SKM-1 treated with dmso at 0.1 percent for 144 hours (cell line): ENCODE measurements around the gene LCN10.
"Not testable (repeated sequence)": the region's sequence is repeated elsewhere in the genome, so short reads cannot be mapped to it uniquely, and the experiment has no call there.

Experiments
- DNase-seq: peaks from one replicate; lab custom pipeline; 2025; ENCODE audit not compliant: unreplicated experiment; lab: John Stamatoyannopoulos, UW

Gene LCN10

GRCh38 chr9:136755302-136756133 lies 12.8 kb upstream of the LCN10 start:
- DNase-seq = not testable (repeated sequence)

GRCh38 chr9:136754626-136755301 lies 12.0 kb upstream of the LCN10 start:
- no peak for DNase-seq

GRCh38 chr9:136754059-136754572 lies 11.4 kb upstream of the LCN10 start:
- DNase-seq = no peak

DNA sequence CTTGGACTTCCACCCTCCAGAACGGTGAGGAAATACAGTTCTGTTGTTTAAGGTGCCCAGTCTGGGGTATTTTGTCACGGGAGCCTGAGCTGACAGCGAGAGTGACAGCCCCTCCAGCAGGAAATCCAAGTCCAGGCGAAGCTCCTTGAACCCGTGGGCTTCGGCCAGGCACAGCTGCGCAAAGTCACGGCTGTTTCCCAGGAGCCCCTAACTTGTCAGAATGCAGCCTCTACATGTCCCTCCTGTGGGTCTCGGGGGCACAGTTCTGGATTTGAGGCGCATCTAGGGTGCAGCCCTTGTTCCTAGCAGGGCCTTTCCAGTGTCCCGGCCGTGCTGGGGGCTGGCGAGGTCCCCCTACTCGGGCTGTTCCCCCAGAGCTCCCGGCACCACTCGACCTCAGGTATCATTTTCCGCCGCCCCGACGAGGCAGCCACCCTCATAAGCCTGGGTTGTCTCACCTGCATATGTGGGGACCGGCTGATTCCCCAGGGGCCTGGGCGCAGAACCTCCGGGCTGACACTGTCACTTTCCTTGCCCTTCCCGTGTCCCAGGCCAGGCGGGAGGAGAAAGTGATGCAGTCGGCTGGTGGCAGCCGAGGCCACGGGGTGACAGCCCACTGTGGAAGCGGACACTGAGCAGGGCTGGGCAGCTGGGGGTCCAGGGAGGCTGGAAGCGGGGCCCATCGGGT lies 10.8 kb upstream of the LCN10 start:
- no peak for DNase-seq

DNA sequence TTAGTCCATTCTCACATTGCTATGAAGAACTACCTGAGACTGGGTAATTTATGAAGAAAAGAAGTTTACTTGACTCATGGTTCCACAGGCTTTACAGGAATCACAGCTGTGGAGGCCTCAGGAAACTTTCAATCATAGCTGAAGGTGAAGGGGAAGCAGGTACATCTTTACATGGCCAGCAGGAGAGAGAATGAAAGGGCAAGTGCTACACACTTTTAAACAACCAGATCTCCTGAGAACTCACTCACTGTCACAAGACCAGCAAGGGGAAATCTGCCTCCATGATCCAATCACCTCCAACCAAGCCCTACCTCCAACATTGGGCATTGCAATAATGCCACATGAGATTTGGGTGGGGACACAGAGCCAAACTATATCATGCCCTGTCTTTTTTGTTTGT lies 9.1 kb upstream of the LCN10 start:
- DNase-seq = no peak

- DNase-seq = no peak
Measured at GRCh38 chr9:136751244-136751643, 8.5 kb upstream of the LCN10 start.

DNA sequence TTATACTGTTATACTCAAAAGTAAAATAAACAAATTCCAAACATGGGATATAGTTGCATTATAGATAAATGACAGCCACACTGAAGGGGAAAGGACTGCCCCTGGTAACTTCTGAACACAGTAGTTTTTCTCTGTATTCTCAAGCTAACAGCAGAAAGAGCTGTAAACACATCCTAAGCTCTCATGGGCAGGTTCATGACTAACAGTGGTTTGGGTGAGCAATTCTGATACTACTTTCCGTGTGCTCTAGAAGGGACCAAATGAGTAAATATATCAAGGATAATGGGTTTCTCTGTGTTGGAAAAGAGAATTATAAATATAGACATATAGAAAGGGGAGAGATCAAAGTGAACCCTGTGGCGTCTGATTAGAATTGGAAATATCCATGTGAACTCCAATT lies 7.8 kb upstream of the LCN10 start:
- DNase-seq = no peak

- no peak for DNase-seq
Measured at GRCh38 chr9:136748666-136749611, 6.2 kb upstream of the LCN10 start.

DNA sequence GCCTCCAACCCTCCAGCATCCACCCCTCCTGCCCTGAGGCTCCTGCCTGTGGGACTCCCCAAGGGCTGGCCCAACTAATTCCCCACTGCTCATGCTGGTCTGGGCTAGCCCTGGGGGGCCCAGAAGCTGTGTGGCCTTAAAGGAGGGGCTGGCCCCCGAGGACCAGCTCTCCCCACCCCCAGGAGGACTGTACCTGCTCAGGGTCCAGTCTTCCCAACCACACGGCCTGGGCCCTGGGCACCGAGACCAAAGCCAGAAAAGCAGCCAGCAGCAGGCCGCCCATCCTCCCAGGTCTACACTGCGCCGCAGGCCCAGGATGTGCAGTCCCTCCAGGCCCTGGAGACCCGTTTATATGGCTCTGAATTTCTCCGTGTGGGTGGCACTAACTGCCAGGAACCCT lies 5.5 kb upstream of the LCN10 start, which contains the start of gene LCN6:
Gene LCN6, minus strand, starts transcription at position 325 of the 400 bp plus-strand sequence. Its CDS starts 42 bp downstream, at position 283.
- DNase-seq = no peak

DNA sequence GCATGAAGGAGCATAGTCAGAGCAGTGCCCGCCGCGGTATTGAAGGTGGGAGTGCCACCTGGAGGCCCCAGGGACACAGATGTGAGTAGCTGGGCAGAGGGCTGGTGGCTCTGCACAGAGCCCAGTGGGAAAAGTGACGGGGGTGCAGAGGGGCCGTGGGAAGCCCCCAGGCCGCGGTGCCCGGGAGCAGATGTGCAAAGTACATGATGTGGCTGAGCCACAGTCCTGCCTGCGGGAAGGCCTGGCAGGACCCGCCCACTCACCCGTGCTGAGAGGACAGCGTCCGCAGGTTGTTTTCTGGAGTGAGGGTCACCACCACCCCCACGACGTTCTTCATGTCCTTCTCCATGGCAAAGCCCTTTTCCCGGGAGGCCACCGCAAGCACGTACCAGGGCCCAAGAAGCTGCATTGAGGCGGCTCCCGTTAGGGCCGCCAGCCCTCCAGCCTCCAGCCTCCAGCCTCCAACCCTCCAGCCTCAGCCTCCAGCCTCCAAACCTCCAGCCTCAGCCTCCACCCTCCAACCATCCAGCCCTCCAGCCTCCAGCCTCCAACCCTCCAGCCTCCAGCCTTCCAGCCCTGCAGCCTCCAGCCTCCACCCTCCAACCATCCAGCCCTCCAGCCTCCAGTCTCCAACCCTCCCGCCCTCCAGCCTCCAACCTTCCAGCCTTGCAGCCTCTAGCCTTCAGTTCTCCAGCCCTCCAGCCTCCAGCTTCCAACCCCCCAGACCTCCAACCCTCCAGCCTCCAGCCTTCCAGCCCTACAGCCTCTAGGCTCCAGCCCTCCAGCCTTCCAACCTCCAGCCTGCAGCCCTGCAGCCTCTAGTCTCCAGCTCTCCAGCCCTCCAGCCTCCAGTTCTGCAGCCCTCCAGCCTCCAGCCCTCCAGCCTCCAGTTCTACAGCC lies 4.7 kb upstream of the LCN10 start:
- no peak for DNase-seq

GRCh38 chr9:136746621-136747020 lies 3.9 kb upstream of the LCN10 start:
- no peak for DNase-seq

DNA sequence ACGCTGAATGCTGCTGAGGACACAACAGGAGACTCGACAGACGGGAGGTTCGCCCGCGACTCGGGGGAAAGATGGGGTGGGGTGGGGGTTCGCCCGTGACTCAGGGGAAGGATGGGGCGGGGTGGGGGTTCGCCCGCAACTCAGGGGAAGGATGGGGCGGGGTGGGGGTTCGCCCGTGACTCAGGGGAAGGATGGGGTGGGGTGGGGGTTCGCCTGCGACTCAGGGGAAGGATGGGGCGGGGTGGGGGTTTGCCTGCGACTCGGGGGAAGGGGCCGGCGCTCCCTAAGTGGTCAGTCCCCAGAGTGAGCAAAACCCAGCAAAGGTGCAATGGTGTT lies 3.4 kb upstream of the LCN10 start:
- DNase-seq = no peak

- no peak for DNase-seq
Measured at GRCh38 chr9:136745389-136746154, 2.8 kb upstream of the LCN10 start.

GRCh38 chr9:136744773-136745172 lies 2.0 kb upstream of the LCN10 start:
- no peak for DNase-seq

DNA sequence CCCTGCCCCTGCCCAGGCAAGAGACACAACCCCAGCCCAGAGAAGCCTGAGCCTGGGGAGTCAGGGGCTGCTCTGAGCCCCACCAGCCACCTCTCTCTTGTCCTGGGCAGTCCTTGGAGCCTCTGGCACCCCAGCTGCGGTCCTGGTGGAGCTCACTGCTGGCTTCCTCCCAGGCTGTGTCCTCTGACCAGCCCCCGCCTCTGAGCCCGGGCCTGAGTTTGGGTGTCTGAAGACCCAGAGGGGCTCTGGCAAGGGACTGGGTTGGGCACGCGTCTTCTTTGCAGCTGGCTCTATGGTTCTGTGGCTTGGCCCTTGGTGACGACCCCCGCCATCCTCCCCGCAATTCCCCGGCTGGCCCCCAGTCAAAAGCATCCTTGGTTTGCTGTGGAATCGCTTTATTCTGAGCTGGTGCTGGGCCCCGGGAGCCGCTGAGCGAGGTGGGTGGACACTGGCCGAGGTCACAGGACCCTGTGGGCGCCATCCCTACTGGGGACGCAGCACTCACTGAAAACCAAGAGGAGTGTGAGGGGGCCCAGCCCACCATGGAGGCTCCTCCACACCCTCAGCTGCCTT lies 985 bp upstream of the LCN10 start:
- DNase-seq = no peak

GRCh38 chr9:136741883-136742571 lies 713 bp downstream of the LCN10 start:
- DNase-seq = no peak

DNA sequence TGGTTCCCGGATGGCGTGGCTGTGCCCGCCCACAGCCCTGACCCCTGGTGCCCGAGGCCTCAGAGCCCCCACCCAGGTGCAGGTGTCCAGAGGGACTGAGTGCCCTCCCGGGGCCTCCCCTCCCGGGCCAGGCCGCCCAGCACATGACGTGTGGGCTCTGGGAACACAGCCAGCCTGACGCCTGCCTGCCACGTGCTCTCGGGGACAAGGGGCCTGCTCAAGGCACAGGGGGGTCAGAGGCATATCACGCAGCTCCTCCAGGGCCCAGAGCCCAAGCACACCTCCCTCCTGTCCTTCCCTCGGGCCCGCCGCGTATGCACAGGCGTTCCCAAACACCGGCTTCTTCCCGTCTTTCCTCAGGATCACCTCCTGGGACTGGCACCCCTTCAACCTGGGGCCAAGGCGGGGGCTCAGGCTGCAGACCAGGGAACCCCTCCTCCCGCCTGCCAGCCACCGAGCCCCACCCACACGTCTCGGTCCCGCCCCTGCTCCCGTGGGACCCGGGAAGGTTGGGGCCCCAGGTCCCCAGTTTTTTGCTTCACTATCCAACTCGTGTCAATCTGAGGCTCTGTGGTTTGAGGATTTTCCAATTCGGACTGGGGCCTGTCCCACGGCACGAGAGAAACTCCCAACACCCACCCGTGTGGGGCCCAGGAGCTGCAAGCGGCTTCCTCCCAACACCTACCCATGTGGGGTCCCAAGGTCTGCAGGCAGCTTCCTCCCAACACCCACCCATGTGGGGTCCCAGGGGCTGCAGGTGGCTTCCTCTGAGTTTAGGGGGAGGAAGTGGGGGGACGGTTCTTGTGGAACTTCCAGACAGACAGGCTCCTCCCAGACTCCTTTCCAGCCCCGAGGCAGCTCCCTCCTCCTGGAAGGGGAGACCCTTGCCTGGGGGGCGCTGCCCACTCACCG lies 1.5 kb downstream of the LCN10 start:
- no peak for DNase-seq
